ENCODE results near the gene CEP250.
"Not testable (repeated sequence)": the region's sequence is repeated elsewhere in the genome, so short reads cannot be mapped to it uniquely, and the experiment has no call there.

The CEP250 gene, protein sequence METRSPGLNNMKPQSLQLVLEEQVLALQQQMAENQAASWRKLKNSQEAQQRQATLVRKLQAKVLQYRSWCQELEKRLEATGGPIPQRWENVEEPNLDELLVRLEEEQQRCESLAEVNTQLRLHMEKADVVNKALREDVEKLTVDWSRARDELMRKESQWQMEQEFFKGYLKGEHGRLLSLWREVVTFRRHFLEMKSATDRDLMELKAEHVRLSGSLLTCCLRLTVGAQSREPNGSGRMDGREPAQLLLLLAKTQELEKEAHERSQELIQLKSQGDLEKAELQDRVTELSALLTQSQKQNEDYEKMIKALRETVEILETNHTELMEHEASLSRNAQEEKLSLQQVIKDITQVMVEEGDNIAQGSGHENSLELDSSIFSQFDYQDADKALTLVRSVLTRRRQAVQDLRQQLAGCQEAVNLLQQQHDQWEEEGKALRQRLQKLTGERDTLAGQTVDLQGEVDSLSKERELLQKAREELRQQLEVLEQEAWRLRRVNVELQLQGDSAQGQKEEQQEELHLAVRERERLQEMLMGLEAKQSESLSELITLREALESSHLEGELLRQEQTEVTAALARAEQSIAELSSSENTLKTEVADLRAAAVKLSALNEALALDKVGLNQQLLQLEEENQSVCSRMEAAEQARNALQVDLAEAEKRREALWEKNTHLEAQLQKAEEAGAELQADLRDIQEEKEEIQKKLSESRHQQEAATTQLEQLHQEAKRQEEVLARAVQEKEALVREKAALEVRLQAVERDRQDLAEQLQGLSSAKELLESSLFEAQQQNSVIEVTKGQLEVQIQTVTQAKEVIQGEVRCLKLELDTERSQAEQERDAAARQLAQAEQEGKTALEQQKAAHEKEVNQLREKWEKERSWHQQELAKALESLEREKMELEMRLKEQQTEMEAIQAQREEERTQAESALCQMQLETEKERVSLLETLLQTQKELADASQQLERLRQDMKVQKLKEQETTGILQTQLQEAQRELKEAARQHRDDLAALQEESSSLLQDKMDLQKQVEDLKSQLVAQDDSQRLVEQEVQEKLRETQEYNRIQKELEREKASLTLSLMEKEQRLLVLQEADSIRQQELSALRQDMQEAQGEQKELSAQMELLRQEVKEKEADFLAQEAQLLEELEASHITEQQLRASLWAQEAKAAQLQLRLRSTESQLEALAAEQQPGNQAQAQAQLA (N-terminal part only)

GRCh38 chr20:35454881-35455609 is at the start of gene CEP250:
Gene CEP250 (plus strand): TSS chr20:35455598. CDS start chr20:35462368, 6,770 bp downstream.
- DNase-seq: peak; percentile 92

- DNase-seq: no peak
Observed at GRCh38 chr20:35405775-35406174, 49.6 kb upstream of the CEP250 start.

GRCh38 chr20:35408270-35408669 is 47.1 kb upstream of the CEP250 start:
- DNase-seq: no peak

- no peak for DNase-seq
Observed at GRCh38 chr20:35409542-35409941, 45.9 kb upstream of the CEP250 start.

DNA sequence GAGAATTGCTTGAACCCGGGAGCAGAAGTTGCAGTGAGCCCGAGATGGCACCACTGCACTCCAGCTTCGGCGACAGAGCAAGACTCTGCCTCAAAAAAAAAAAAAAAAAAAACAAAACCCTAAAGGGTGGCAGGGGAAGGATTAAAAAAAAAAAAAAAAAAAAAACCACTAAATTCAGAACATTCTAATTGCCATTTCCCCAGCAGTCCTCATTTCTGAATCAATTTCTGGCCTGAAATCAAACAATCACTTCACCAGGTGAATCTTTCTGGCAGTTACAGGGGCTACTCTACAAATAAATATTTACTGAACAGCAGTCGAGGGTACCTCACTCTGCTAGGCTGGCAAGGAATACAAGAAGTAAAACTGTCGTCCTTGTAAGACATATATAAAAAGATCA is 44.8 kb upstream of the CEP250 start:
- no peak for DNase-seq

DNA sequence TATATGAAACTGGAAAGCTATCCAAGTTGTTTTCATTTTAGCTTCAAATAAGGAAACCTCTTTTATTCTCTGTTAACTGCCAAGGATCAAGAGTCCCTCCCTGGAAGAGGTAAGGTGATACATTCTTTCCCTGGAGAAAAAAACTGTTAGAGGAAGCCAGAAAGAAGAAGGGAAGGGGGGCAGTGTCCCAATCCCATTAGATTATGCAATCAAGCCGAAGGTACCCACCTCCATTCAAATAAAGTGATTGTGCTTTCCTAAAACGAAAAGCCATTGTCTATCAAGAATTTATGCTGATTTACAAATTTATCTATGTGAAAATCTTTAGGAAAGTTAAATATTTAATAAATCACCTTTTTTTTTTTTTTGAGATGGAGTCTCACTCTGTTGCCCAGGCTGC is 34.1 kb upstream of the CEP250 start:
- DNase-seq: no peak

DNA sequence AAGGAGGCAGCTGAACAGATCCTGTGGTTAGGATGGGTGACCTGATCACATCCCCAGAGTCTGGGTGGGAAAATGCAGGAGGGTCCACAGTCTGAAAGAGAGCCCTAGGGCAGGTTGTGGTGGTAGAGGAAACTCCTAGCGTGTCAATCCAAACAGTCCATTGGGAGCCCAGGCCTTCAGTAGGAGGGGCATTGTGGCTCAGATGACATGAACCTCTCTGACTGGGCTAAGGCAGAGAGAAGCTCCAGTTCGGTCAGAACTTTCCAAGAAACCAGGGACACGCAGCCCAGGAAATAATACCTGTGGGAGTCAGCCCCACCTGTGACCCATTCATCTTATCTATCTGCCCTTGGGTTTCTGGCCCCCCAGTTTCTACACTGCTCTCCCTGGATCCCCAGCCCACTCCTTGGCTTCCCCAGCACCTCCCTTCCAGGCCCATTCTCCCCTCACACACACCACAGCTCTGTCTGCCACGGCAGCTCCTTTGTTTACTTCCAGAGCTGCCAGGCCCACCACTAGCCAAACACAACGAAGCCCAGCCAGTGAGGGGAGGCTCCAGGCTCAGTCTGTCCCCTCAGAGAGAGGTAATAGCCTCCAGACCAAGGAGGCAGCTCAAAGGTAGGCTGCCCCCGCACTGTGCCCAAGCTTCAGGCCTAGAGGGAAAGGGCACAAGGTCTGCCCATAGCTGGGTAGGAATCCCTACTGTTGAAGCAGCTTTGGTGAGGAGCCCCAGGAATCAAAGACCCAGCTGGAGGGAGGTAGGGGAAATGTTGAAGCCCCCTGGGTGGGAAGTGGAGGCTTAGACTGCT is 23.6 kb upstream of the CEP250 start:
- DNase-seq: no peak

DNA sequence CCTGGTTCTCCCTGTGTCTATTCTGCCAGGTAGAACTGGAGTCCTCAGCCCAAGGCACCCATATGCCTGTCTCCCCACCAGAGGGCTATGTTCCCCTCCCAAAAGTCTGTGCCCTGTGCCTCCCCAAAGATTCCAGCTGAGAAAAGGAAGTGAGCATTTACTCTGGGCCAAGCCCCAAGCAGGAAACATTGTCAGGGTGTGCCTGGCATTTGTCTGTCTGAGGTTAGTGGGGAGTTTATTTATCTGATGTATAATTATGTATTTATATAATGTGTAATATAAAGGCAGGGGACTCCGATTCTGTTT is 23.0 kb upstream of the CEP250 start:
- no peak for DNase-seq

DNA sequence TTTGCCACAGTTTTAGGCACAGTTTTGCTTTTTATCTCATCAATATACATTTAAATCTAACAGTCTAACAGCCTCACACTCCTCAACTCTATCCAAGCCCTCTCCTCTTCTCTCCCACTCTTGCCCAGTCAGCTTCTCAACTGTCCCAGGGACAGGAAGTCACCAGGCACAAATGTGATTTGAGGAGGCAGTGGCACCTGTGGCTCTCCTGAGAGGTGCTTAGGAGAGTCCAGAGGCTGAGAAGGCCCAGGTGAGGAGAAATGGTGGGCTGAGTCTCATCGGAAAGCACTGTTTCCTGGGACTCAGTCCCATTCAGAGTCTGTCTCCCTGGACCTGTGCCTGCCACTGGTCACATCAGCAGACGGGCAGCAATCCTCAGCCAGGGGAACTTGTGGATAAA is 22.1 kb upstream of the CEP250 start:
- no peak for DNase-seq

GRCh38 chr20:35434085-35435005 is 21.1 kb upstream of the CEP250 start:
- no peak for DNase-seq

DNA sequence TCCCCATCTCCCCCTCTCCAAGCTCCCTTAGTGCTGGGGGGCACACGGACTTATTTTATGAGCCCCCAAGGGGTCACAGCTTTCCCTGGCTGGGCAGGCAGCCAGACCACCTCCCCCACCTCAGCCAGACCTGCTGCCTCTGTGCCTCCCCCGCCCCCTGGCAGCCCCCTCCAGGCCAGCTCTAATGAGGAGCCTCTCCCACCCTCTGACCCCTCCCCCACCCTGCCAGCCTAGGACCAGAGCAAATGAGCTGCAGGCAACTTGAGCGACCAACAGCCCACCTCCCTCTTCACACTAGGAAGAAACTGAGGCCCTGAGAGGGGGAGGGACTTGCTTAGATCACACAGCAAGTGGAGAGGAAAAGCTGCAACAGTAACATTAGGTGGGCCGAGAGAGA is 19.2 kb upstream of the CEP250 start:
- DNase-seq: no peak

DNA sequence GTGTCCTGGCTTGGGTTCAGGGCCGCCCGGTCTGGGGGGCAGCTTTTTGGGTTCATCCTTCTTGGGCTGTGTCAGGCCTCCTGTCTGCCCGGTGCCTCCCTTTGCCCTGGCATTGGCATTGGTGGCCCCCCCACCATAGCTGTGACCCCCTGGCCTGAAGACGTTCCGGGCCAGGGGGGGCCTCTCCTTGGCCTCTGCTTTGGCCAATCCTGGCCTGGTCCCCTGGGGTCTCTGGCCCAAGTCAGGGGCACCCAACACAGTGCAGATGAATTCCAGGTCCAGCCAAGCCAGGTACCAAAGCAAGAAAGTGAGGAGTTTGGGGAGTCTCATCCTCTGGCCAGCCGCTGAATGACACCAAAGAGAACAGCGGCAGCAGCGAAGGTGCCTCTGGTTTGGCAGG is 17.8 kb upstream of the CEP250 start:
- DNase-seq: no peak

GRCh38 chr20:35443003-35443402 is 12.4 kb upstream of the CEP250 start:
- DNase-seq: no peak

DNA sequence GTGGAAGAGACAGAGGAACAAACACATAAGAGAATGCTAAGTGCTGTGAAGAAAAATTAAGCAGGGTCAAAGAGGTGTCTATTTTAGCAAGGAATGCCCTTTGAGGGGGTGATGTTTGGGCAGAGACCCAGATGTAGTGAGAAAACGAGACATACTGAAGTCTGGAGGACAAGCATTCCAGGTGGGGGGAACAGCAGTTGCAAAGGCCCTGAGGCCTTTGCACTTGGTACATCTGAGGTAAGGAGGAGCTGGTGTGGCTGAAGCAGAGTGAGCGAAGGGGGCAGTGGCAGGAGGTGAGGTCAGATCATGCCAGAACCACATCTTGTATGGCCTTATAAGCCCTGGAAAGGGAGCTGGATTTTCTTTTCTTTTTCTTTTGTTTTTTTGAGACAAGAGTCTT is 11.2 kb upstream of the CEP250 start:
- no peak for DNase-seq

DNA sequence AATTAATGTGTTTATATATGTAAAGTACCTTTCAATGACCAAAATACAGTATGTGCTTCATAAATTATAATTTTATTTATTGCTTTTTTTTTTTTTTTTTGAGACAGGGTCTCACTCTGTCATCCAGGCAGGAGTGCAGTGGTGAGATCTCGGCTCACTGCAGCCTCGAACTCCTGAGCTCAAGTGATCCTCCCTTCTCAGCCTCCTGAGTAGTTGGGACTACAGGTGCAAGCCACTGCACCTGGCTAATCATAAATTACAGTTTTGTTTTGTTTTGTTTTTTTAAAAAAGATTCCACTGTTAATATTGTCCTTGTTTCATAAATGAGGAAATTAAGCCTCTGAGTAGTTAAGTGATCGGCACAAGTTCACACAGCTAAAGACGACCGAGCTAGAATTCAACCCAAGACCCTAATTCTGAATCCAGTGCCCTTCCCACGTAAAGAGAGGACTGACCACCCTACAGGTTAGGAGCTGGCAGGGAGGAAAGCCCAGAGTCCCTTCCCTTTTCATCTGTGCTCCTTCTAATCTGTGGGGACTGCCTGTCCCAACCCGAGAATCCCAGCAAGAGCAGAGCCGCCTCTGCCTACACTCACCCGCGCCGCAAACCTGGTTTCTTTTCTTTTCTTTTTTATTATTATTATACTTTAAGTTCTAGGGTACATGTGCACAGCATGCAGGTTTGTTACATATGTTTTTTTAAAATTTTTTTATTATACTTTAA is 8.9 kb upstream of the CEP250 start:
- no peak for DNase-seq

- peak; percentile 81 for DNase-seq
Observed at GRCh38 chr20:35447082-35447789, 8.2 kb upstream of the CEP250 start.

GRCh38 chr20:35448788-35449373 is 6.5 kb upstream of the CEP250 start:
- no peak for DNase-seq

DNA sequence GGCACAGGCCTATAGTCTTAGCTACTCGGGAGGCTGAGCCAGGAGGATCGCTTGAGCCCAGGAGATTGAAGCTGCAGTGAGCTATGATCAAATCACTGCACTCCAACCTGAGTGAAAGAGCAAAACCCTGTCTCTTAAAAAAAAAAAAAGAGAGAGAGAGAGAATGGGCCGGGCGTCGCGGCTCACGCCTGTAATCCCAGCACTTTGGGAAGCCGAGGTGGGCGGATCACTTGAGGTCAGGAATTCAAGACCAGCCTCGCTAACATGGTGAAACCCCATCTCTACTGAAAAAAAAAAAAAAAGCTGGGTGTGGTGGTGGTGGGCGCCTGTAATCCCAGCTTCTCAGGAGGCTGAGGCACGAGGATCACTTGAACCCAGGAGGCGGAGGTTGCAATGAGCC is 5.5 kb upstream of the CEP250 start:
- not testable (repeated sequence) for DNase-seq

DNA sequence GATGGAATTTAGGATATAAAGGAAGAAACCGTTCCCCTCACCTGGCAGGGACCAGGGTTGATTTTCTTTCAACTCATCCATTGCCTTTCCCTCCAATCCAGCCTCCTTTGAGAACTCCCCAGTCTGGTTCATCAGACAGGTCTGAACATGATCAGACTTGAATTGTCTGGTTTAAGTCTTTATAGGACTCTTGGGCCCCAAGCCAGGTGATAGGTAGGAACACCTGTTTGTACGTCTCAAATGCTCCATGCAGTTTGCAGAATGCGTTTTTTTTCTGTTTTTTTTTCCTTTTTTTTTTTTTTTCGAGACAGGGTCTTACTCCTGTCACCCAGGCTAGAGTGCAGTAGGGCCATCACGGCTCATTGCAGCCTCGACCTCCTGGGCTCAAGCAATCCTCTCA is 4.1 kb upstream of the CEP250 start:
- peak; percentile 76 for DNase-seq
